Measurements from ENCODE around the gene MYO5B. TPM values are rescaled to one million over a fixed set of nuclear protein-coding genes. Genes with fewer than 3 reads are reported as not detected.

Gene MYO5B
- total RNA-seq, 1 donor from 2014 or later: 6.7 TPM

DNA sequence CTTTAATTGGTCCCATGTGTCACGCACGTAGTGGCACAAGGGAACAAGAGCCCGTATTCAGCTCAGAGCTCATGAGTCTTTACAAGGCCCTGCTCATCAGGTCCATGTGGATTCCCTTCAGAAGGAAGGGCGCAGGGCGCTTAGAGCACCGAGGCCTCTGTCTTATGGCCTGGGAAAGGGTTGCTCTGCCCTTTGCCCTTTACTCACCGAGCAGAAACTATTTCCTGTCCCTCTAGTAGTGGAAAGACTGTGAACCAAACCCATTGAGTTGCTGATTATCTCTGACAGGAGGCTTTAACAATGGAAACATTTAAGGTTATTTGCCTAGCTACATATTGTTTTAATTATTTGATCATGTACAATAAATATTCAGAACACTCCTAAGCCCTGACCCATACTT is 279.6 kb downstream of the MYO5B start:
- Histone ChIP-seq H3F3A (ENCODE audit: low read depth) (peaks cover 15% of the 10 kb centered on the region), H3K4me2 (no peak overlapping the region), H3K4me3 (no peak overlapping the region), H3K79me2 (ENCODE audit: low read depth) (no peaks in the 10 kb centered on the region), H3K4me1 (peaks cover 19% of the 10 kb centered on the region), H2AFZ (replicated peaks) (no peak overlapping the region), H3K36me3 (no peaks in the 10 kb centered on the region), H4K20me1 (ENCODE audit: low read depth) (peaks cover 4% of the 10 kb centered on the region), H3K9me3 (ENCODE audit: low read depth) (no peaks in the 10 kb centered on the region), H3K27me3 (no peaks in the 10 kb centered on the region), H3K27ac (no peak overlapping the region), H3K9ac (no peak overlapping the region)
- Mint-ChIP-seq H3K36me3 (peaks cover 3% of the 10 kb centered on the region), H3K9me3 (peaks cover 15% of the 10 kb centered on the region), H3K4me1 (peaks cover 37% of the 10 kb centered on the region), H3K27ac (peak overlapping the region; percentile 48), H3K4me3 (no peak overlapping the region), H3K27me3 (ENCODE audit: insufficient read depth, low read depth) (peaks cover 18% of the 10 kb centered on the region)
- no peak for TF ChIP-seq CTCF (IDR thresholded peaks at IDR 0.05)
- no peak for TF ChIP-seq EZH2phosphoT487 (IDR thresholded peaks at IDR 0.05)
- TF ChIP-seq EZH2 (IDR thresholded peaks at IDR 0.05): no peak
- DNase-seq (ENCODE audit: low spot score): no peak

GRCh38 chr18:49913221-49913620 is 281.7 kb downstream of the MYO5B start:
- peaks cover 3% of the 10 kb centered on the region for H3K36me3 Mint-ChIP-seq
- no peak overlapping the region for H3K27ac ChIP-seq
- H3K4me1 ChIP-seq: peaks cover 18% of the 10 kb centered on the region
- H3K79me2 ChIP-seq (ENCODE audit: low read depth): no peaks in the 10 kb centered on the region
- DNase-seq (ENCODE audit: low spot score): no peak
- H3K27ac Mint-ChIP-seq: no peak overlapping the region
- peaks cover 36% of the 10 kb centered on the region for H3K4me1 Mint-ChIP-seq
- H3K9me3 Mint-ChIP-seq: peaks cover 10% of the 10 kb centered on the region
- H3K9ac ChIP-seq: no peak overlapping the region
- no peaks in the 10 kb centered on the region for H3K27me3 ChIP-seq
- H3K9me3 ChIP-seq (ENCODE audit: low read depth): no peaks in the 10 kb centered on the region
- H3K4me3 ChIP-seq: no peak overlapping the region
- peaks cover 15% of the 10 kb centered on the region for H3F3A ChIP-seq (ENCODE audit: low read depth)
- no peak overlapping the region for H3K4me3 Mint-ChIP-seq
- H4K20me1 ChIP-seq (ENCODE audit: low read depth): peaks cover 4% of the 10 kb centered on the region
- TF ChIP-seq CTCF (IDR thresholded peaks at IDR 0.05): no peak
- TF ChIP-seq EZH2phosphoT487 (IDR thresholded peaks at IDR 0.05): no peak
- TF ChIP-seq EZH2 (IDR thresholded peaks at IDR 0.05): no peak
- H2AFZ ChIP-seq (replicated peaks): no peak overlapping the region
- no peak overlapping the region for H3K4me2 ChIP-seq
- peaks cover 16% of the 10 kb centered on the region for H3K27me3 Mint-ChIP-seq (ENCODE audit: insufficient read depth, low read depth)
- H3K36me3 ChIP-seq: no peaks in the 10 kb centered on the region

GRCh38 chr18:49911427-49911826 is 283.5 kb downstream of the MYO5B start:
- TF ChIP-seq EZH2 (IDR thresholded peaks at IDR 0.05): no peak
- TF ChIP-seq CTCF (IDR thresholded peaks at IDR 0.05): no peak
- no peak for TF ChIP-seq EZH2phosphoT487 (IDR thresholded peaks at IDR 0.05)
- no peaks in the 10 kb centered on the region for H3K27me3 ChIP-seq
- peak overlapping the region; percentile 92 for H3K27ac Mint-ChIP-seq
- H3F3A ChIP-seq (ENCODE audit: low read depth): peaks cover 15% of the 10 kb centered on the region
- no peak overlapping the region for H3K9ac ChIP-seq
- H3K4me1 Mint-ChIP-seq: peaks cover 43% of the 10 kb centered on the region
- H3K79me2 ChIP-seq (ENCODE audit: low read depth): no peaks in the 10 kb centered on the region
- H2AFZ ChIP-seq (replicated peaks): no peak overlapping the region
- no peak overlapping the region for H3K4me3 ChIP-seq
- peaks cover 13% of the 10 kb centered on the region for H3K27me3 Mint-ChIP-seq (ENCODE audit: insufficient read depth, low read depth)
- H3K27ac ChIP-seq: no peak overlapping the region
- H3K4me1 ChIP-seq: peaks cover 23% of the 10 kb centered on the region
- no peaks in the 10 kb centered on the region for H3K36me3 ChIP-seq
- peak overlapping the region; percentile 31 for H3K4me2 ChIP-seq
- peaks cover 4% of the 10 kb centered on the region for H4K20me1 ChIP-seq (ENCODE audit: low read depth)
- H3K4me3 Mint-ChIP-seq: peak overlapping the region; percentile 60
- peak; percentile 62 for DNase-seq (ENCODE audit: low spot score)
- peaks cover 1% of the 10 kb centered on the region for H3K36me3 Mint-ChIP-seq
- H3K9me3 ChIP-seq (ENCODE audit: low read depth): no peaks in the 10 kb centered on the region
- peaks cover 6% of the 10 kb centered on the region for H3K9me3 Mint-ChIP-seq
